A549 treated with Mapracorat at 1 μM for 4 hours (cell line): ENCODE results near the gene EXOG. TPM values are rescaled to one million over a fixed set of nuclear protein-coding genes. Genes with fewer than 3 reads are reported as not detected.

Experiments
- total RNA-seq: library from RNA; stranded (reverse); fragments of 200-300 nt; extraction: Qiagen RNA extraction; gene quantifications from 5 replicates; pipeline ENCODE4 v1.2.3, GENCODE V29; 2022

EXOG gene, protein sequence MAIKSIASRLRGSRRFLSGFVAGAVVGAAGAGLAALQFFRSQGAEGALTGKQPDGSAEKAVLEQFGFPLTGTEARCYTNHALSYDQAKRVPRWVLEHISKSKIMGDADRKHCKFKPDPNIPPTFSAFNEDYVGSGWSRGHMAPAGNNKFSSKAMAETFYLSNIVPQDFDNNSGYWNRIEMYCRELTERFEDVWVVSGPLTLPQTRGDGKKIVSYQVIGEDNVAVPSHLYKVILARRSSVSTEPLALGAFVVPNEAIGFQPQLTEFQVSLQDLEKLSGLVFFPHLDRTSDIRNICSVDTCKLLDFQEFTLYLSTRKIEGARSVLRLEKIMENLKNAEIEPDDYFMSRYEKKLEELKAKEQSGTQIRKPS
- 8.5 to 13.0 TPM (median 10.5 TPM) in 5 replicates for total RNA-seq

DNA sequence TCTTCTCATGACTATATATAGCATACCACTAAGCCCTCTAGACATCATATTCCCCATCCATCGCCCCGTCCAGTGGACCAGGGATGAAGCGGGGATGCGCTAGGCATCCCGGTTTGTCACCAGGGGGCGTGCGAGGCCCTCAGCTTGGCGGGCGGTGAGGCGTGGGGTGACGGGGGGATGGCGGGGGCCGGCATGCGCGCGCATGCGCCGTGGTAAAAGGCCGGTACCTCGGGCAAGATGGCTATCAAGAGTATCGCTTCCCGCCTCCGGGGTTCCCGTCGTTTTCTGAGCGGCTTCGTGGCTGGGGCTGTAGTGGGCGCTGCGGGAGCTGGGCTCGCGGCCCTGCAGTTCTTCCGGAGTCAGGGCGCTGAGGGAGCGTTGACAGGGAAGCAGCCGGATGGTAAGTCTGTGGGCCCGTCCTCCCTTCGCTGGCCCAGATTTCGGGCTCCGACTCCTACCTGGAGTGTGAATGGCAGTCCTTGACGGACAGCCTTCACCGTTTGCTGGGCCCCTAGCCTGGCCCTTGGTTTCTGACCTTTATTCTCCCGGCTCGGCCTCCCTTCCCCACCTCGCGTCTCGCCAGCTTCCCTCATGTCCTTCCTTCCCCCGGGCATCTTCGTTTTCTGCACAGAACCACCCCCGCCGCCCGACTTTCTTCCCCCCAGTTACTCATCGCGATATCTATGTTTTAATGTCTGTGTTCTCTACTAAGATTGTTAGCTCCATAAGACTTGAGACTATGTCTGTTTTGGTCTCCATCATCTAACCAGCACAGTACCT lies at the start of gene EXOG:
EXOG (plus strand) TSS at position 210 of the 780 bp plus-strand sequence; CDS start at position 238, 28 bp downstream.

DNA sequence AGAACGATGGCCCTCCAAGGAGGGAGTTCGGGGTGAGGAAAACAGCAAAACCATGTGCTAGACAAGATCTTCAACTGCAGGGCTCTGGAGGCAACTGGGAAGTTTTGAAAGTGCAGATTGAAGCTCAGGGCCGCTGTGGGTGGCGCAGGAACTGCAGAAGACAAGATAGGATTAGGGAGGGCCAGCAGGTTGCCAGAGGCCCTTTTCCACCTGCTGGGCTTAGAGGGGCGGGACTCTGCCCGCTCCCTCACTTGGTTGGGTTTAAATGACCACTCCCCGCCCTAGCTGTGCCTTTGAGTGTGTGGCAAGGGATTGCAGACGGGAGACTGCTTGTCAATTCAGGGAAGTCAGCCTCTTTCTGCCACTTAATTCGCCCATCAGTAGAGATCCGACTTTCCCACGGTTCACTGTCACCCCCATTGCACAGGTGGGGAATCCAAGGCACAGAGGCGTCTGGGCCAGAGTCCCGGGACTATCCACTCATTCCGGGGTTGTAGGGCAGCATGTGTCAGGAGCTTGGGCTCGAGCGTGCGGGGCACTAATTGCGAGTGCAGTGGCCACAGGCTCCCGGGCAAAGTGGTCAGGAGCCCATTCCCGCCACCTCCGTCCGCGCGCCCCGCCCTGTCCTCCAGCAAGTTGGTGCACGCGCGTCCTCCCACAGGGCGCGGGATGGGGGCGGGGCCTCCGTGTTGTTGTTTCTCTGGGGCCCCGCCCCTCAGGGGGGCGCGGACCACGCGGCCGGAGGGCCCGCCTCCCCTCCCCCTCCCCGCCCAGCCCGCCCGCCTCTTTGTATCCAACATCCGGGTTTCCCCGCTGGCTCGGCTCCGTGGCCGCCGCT lies 42.8 kb upstream of the EXOG start, which contains the start of gene ACVR2B:
ACVR2B (plus strand) TSS at position 816 of the 838 bp plus-strand sequence. CDS start 433 bp downstream, outside the sequence.

Other genes starting within 250 kb of the EXOG start
- gene SLC22A13, start 230.5 kb upstream of the EXOG start, total RNA-seq = not detected in 5 replicates
- 0.06 to 0.07 TPM (median 0.07 TPM) in 3 of 5 replicates, not detected in the others for gene SLC22A14, start 214.0 kb upstream of the EXOG start, total RNA-seq
- 2.5 to 4.3 TPM (median 4.0 TPM) in 5 replicates for gene XYLB, start 149.6 kb upstream of the EXOG start, total RNA-seq
- 1.7 to 3.1 TPM (median 2.7 TPM) in 5 replicates for gene ACVR2B, start 42.5 kb upstream of the EXOG start, total RNA-seq
- 0.38 to 1.9 TPM (median 0.57 TPM) in 5 replicates for gene SCN5A, start 153.3 kb downstream of the EXOG start, total RNA-seq